HG02763 (cell line): ENCODE results near the gene PNPLA8.
A peak's percentile ranks its signal among the peaks of the same experiment; 100 is the strongest.
"Not testable (repeated sequence)": the region's sequence is repeated elsewhere in the genome, so short reads cannot be mapped to it uniquely, and the experiment has no call there.

ENCODE experiments used
- ATAC-seq: cut with Tn5 transposase; IDR thresholded peaks from one replicate; pipeline ENCODE4 v1.9.1; 2021; ENCODE audit warnings: mild to moderate bottlenecking, moderate library complexity; ENCODE audit not compliant: unreplicated experiment

PNPLA8 gene

DNA sequence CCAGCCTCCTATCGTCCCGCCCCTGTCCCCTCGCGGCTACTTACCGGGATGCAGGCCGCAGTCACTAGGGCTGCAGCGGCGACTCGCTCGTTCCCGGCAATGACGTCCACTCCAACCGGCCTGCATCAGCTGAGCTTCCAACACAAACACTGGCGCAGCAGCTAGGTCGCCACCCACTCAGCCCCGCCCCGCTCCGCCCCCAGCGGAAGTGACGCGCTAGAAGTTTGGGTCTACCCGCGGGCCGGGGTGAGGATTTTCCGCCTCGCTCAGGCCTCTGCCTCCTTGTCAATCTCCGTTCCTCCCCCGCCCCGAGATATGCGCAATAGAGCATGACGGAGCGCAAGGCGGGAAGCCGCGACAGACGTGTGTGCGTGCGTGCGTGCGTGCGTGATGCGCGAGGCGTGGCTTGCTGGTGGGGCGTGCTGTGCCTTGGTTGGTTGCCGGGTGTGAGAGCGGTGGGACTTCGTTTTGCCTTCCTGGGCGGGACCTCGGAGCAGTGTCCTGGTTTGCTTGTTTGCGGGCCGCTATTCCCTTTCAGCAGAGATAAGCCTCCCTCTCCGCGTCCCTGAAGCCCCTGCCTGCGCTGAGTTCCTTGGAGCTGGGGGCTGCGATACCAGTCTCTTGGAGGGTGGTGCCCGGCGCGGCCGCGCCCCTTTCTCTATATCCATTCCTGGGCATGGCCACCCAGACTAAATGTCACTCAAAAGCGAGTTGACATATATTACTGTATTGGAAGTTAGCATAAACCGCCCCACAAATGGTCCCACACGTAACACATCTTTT lies at the start of gene PNPLA8:
Gene PNPLA8 (minus strand): TSS at position 151 of the 783 bp plus-strand sequence. CDS start 10,644 bp downstream, outside the sequence.
- peak; percentile 91 for ATAC-seq

- ATAC-seq, result no peak
These were observed 49.2 kb upstream of the PNPLA8 start for GRCh38 chr7:108575156-108575555.

GRCh38 chr7:108572480-108572879 lies 46.5 kb upstream of the PNPLA8 start:
- no peak for ATAC-seq

DNA sequence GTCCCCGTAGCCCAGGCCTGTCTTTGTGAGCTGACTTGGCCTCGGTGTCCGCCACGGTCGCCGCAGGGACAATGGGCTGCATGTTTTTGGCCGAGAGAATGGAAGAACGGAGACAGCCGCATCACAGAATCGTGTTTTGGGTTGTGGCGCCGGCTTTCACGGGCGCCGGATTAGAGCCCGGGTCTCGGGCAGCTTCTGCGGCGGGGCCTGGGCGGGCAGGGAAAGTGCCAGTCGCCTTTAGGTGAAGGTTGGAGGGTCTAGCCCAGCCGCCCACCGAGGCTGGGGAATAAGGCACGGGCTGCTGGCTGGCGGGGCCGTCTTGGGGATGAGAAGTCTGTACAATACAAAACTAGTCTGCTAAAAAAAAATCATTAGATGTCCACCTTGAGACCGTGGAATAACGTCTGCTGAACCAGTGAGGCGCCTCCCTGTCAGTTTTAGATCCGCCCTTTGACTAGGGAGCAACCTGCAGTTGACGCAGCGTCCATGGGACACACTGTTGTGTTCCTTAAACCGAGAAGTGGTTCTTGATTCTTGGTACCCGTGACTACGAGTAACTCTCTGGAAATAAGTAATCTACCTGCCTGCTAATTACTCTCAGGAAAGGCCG lies 44.3 kb upstream of the PNPLA8 start:
- ATAC-seq, result peak; percentile 17

DNA sequence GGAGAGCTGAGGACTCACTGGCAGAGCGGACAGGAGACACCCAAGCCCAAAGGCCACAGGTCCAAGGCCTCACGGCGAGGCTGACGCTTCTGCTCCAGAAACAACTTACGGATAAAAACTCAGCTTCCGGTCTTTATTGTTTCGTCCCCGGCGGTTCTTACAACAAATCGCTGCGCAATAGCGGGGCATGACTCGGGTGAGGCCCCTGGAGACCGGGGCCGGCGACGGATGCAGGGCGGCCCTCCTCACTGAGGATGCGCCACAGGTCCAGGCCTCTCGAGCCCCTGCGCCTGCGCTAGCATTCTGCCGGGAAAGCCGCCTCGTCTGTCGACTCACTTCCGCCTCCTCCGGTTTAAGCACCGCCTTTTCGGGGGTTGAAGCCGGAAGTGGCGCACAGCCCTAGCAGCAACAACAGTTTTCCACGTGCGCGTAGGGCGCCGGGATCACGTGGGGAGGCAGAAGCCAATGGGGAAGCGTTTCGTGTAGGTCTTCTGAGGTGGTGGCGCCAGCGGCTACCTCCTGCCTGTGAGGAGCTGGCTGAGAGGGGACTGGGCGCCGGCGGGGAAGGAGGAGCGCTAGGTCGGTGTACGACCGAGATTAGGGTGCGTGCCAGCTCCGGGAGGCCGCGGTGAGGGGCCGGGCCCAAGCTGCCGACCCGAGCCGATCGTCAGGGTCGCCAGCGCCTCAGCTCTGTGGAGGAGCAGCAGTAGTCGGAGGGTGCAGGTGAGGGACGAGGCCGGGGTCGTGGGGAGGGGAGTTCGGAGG lies 43.6 kb upstream of the PNPLA8 start, which contains the start of the genes DNAJB9 and THAP5:
Gene DNAJB9 (plus strand): TSS at position 494 of the 765 bp plus-strand sequence. CDS start 1,853 bp downstream, outside the sequence.
Gene THAP5 (minus strand): TSS at position 326 of the 765 bp plus-strand sequence. CDS start 137 bp downstream, at position 189.
- ATAC-seq, result peak; percentile 94

DNA sequence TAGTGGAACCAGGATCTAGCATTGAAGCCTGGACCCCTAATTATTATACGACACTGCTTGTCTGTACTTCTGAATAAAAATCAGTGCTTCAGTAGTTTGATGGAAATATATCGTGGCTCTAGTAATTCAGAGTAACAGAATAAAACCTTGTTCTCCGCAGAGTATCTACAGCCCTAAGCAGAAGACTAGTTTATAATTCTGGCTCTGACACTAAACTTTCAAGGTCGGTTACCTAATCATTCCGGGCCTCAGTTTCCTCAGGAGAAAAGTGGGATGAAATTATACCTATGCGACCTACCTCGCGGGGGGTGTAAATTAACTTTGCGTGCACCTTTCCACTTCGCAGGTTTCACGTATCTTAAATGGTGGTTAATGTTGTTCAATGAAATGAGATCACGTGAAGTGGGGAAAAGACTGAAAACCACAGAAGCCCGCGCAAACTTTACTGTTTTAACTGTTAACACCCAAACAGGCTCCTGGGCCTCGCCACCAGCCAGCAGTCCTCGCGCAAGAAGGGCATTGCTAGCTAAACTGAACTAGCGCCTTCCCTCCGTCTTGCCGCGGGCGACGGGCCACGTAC lies 43.0 kb upstream of the PNPLA8 start:
- ATAC-seq, result no peak

GRCh38 chr7:108565987-108566386 lies 40.1 kb upstream of the PNPLA8 start:
- ATAC-seq, result no peak

GRCh38 chr7:108561047-108561619 lies 35.2 kb upstream of the PNPLA8 start:
- ATAC-seq, result no peak

DNA sequence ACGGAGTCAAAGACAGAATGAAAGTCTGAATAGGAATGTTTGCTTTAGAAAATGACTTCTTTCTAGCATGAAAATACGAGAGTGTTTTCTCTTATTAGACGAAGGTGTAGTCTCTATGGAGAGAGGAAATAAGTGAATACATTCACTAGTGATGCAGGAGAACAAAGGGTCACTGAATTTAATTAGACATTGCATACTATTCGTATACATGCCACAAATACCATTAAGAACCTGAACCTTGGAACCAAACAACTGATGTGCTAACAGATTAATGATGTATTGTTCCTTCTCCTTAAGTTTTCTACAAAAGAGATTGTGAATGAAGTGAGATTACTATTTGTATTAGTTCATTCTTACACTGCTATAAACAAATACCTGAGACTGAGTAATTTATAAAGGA lies 33.3 kb upstream of the PNPLA8 start:
- no peak for ATAC-seq

DNA sequence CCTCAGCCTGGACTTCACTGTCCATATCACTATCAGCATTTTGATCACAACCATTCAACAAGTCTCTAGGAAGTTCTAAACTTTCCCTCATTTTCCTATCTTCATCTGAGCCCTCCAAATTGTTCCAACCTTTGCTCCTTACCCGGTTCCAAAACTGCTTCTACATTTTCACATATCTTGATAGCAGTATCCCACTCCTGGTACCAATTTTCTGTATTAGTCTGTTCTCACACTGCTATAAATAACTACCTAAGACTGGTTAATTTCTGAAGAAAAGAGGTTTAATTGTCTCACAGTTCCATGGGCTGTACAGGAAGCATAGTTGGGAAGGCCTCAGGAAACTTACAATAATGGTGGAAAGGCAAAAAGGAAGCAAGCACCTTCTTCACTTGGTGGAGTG lies 31.7 kb upstream of the PNPLA8 start:
- ATAC-seq, result no peak

DNA sequence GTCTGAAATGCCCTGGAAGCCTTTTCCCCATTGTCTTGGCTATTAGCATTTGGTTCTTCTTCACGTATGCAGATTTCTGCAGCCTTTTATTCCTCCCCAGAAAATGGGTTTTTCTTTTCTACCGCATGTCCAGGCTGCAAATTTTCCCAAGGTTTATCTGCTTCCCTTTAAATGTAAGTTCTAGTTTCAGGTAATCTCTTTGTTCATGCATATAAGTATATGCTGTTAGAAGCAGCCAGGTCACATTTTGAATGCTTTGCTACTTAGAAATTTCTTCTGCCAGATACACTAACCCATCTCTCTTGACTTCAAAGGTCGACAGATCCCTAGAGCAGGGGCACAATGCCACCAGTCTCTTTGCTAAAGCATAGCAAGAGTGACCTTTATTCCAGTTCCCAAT lies 31.3 kb upstream of the PNPLA8 start:
- ATAC-seq, result no peak

DNA sequence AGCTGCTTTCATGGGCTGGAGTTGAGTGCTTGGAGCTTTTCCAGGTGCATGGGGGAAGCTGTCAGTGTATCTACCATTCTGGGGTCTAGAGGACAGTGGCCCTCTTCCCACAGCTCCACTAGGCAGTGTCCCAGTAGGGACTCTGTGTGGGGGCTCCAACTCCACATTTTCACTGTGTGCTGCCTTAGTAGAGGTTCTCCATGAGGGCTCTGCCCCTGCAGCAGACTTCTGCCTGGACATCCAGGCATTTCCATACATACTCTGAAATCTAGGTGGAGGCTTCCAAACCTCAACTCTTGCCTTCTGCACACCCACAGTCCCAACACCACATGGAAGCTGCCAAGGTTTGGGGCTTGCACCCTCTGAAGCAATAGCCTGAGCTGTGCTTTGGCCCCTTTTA lies 30.7 kb upstream of the PNPLA8 start:
- ATAC-seq, result not testable (repeated sequence)

DNA sequence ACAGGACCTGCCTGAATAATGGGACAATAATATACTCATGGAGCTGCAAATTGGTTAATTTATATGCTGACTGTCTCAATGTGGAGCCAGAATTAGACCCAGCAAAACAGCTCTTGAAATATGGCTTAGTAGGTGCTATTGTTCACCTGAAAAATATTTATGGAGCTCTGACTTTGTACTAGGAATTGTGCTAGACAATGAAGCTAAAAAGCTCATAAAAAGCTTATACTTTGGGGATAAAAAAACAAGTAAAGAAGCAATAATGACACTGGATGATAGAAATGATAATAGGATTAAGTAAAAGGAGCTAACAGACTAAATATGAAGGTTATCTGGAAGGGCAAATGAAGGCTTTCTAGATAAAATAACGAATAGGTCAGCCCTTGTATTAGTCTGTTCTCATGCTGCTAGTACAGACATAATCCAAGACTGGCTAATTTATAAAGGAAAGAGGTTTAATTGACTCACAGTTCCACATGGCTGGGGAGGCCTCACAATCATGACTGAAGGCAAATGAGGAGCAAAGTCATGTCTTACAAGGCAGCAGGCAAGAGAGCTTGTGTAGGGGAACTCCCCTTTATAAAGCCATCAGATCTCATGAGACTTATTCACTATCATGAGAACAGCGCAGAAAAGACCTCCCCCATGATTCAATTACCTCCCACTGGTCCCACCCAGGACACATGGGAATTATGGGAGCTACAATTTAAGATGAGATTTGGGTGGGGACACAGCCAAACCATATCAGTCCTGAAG lies 22.4 kb upstream of the PNPLA8 start:
- not testable (repeated sequence) for ATAC-seq

DNA sequence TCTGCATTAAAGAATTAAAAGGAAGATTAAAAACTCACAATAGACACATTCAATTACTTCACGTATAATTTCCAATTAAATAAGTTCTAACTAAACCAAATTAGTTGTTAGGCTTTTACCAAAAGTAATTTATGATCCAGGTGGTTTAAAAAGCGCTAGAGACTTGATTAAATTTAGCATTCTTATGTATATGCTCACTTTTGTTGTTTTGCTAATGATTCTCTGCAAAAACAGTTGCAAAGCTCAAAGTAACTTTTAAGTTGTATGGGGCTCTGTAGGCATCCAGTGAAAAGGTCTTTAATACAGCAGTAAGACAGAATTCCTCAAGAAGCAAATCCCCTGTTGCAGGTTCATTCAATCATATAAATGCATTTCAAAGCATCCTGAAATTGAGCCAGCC lies 15.5 kb upstream of the PNPLA8 start:
- ATAC-seq, result no peak

- not testable (repeated sequence) for ATAC-seq
These were observed 12.8 kb upstream of the PNPLA8 start for GRCh38 chr7:108538685-108539084.

DNA sequence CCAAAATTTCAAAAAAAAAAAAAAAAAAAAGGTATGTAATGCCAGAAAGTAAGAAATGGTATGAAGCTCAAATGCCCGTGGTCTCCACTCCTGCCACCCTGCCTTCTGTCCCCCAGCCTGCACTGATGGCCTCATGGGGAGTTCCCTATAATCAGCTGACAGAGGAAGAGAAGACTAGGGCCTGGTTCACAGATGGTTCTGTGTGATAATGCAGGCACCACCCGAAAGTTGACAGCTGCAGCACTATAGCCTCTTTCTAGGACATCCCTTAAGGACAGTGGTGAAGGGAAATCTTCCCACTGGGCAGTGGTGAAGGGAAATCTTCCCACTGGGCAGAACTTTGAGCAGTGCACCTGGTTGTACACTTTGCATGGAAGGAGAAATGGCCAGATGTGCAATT lies 12.3 kb upstream of the PNPLA8 start:
- ATAC-seq, result not testable (repeated sequence)

GRCh38 chr7:108537229-108537628 lies 11.3 kb upstream of the PNPLA8 start:
- no peak for ATAC-seq

- no peak for ATAC-seq
These were observed 9.8 kb upstream of the PNPLA8 start for GRCh38 chr7:108535744-108536143.

DNA sequence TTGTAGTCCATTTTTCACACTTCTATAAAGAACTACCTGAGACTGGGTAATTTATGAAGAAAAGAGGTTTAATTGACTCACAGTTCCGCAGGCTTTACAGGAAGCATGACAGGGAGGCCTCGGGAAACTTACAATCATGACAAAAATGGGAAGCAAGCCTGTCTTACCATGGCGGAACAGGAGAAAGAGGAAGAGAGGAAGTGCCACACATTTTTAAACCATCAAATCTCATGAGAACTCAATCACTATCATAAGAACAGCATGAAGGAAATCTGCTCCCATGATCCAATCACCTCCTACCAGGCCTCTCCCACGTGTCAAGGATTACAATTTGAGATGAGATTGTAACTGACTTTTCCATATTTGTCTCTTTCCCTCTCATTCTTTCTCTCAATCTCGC lies 9.3 kb upstream of the PNPLA8 start:
- ATAC-seq, result no peak

- no peak for ATAC-seq
These were observed 7.8 kb upstream of the PNPLA8 start for GRCh38 chr7:108533712-108534111.
